ENCODE data around the gene HNRNPCL1.

- TF ChIP-seq EP300 (IDR thresholded peaks at IDR 0.05; ENCODE audit: borderline replicate concordance in 1 of 2, low read depth in 1 of 2, low read length in 1 of 2) = no peak
- TF ChIP-seq POLR2AphosphoS5 (IDR thresholded peaks at IDR 0.05; ENCODE audit: low read depth, low read length) = no peak
Observed at GRCh38 chr1:12811409-12811784, 37.1 kb downstream of the HNRNPCL1 start.
